Right cardiac atrium (tissue), 5 donors: ENCODE measurements around the gene AQP6. TPM values are rescaled to one million over a fixed set of nuclear protein-coding genes. Genes with fewer than 3 reads are reported as not detected.

ENCODE experiments used
- ATAC-seq, 2 donors: fragments of 200-7000 bp; cut with Tn5 transposase; one replicate each; pipeline versions ENCODE4 v1.8.0 to v1.9.1; 2020; ENCODE audit warnings: moderate library complexity in 2 of 2, mild to moderate bottlenecking in 1 of 2
- DNase-seq, 3 donors: peaks; one replicate each; pipeline ENCODE4 v3.0.0-alpha.2; 2020
- H3K27ac ChIP-seq: one replicate; pipeline ENCODE4 v1.5.1; 2013; ENCODE audit warnings: mild to moderate bottlenecking, low read length, control low read depth, moderate library complexity
- H3K27me3 ChIP-seq: one replicate; pipeline ENCODE4 v1.6.1; 2013; ENCODE audit not compliant: control insufficient read depth, insufficient read depth
- H3K4me1 ChIP-seq: one replicate; pipeline ENCODE4 v1.6.1; 2013; ENCODE audit warnings: low read length; ENCODE audit not compliant: control insufficient read depth, insufficient read depth
- H3K4me3 ChIP-seq: one replicate; pipeline ENCODE4 v1.5.1; 2013; ENCODE audit warnings: low read length, control low read depth
- H3K9me3 ChIP-seq: one replicate; pipeline ENCODE4 v1.6.1; 2013; ENCODE audit warnings: low read length; ENCODE audit not compliant: control insufficient read depth
- WGBS: extraction: QIAGEN DNeasy Blood & Tissue Kit; methylation state at CpG from one replicate; pipeline ENCODE4 v1.1.7; 2013; 5-methylcytosine and 5-hydroxymethylcytosine counted together
- intact Hi-C, 4 donors: fragments of 100-400 bp; cut with DNase I; formaldehyde crosslinking; loops; one replicate each; pipeline versions ENCODE4 v1.11.0 to v1.14.0; 2022 to 2023
- polyA plus RNA-seq: library from polyadenylated mRNA; stranded (reverse); fragments of 200-250 nt; gene quantifications from one replicate; pipeline ENCODE4 v1.2.3, GENCODE V29; 2013
- total RNA-seq, 4 donors: library from RNA; stranded (reverse); fragmentation: NEBNext Ultra II Directional; extraction: Animal tissue kit (Norgen Biotek cat#: 25700); gene quantifications; one replicate each; pipeline ENCODE4 v1.2.1, GENCODE V29; 2021
- donor health status: healthy with polysubstance abuse.
- donor health status: DM: no; HTN: yes; CAD: no.
- donor health status: DM: no; HTN: no; CAD: no.
- donor health status: DM: no; HTN: yes; CAD: no; lungs with severe emphysema.
- donor health status: DM: yes; HTN: yes; CAD: no.

AQP6 gene
- total and polyA plus RNA-seq, 5 donors = 0.15 to 0.32 (median 0.21) TPM; not detected in 1

GRCh38 chr12:49943625-49943960 lies 29.2 kb upstream of the AQP6 start:
- no peak for DNase-seq
- Histone ChIP-seq H3K4me3 (no peak overlapping the region), H3K27me3 (no peaks in the 10 kb centered on the region), H3K9me3 (no peaks in the 10 kb centered on the region), H3K27ac (no peak overlapping the region), H3K4me1 (peaks cover 3% of the 10 kb centered on the region)
- ATAC-seq = no peak
- intact Hi-C loops = loop anchor here in 3 of 4 donors (5.0 to 10.0 kb wide), 3 partner anchors 71 to 79 kb away; no protein-coding TSS in a partner anchor
- WGBS = 93% methylated on average over 1 of the region's 1 CpG

GRCh38 chr12:49944046-49944445 lies 28.7 kb upstream of the AQP6 start:
- DNase-seq (no peak), ATAC-seq (no peak)
- Histone ChIP-seq H3K27ac (no peak overlapping the region), H3K4me3 (no peak overlapping the region), H3K4me1 (peaks cover 3% of the 10 kb centered on the region), H3K9me3 (no peaks in the 10 kb centered on the region), H3K27me3 (no peaks in the 10 kb centered on the region)
- WGBS = 87% methylated on average over 5 of the region's 5 CpGs
- intact Hi-C loops = loop anchor here in 3 of 4 donors (5.0 to 10.0 kb wide), 3 partner anchors 72 to 79 kb away; no protein-coding TSS in a partner anchor

- Histone ChIP-seq H3K4me1 (peaks cover under 1% of the 10 kb centered on the region), H3K9me3 (no peaks in the 10 kb centered on the region), H3K27ac (no peak overlapping the region), H3K27me3 (no peaks in the 10 kb centered on the region), H3K4me3 (no peak overlapping the region)
- intact Hi-C loops = loop anchor here in 3 of 4 donors (5.0 to 10.0 kb wide), 3 partner anchors 72 to 80 kb away; no protein-coding TSS in a partner anchor
- 94% methylated on average over 3 of the region's 3 CpGs for WGBS
- DNase-seq = no peak
- no peak for ATAC-seq
These were observed 28.0 kb upstream of the AQP6 start for GRCh38 chr12:49944718-49945117.

GRCh38 chr12:49945394-49946080 lies 27.2 kb upstream of the AQP6 start:
- no peaks in the 10 kb centered on the region for H3K9me3 ChIP-seq
- peak overlapping the region; percentile 26 for H3K27ac ChIP-seq
- DNase-seq = peak; percentile 89 to 95 (median 95)
- no peak overlapping the region for H3K4me3 ChIP-seq
- no peaks in the 10 kb centered on the region for H3K27me3 ChIP-seq
- 7% methylated on average over 28 of the region's 28 CpGs for WGBS
- ATAC-seq = peak; percentile 93 to 96
- intact Hi-C loops = loop anchor here in 1 of 4 donors (10.0 kb wide), 1 partner anchor 81 kb away; no protein-coding TSS in a partner anchor
- H3K4me1 ChIP-seq = no peaks in the 10 kb centered on the region

GRCh38 chr12:49946086-49946485 lies 26.7 kb upstream of the AQP6 start:
- DNase-seq (no peak), ATAC-seq (no peak)
- H3K4me1 ChIP-seq = no peaks in the 10 kb centered on the region
- H3K27me3 ChIP-seq = no peaks in the 10 kb centered on the region
- H3K27ac ChIP-seq = no peak overlapping the region
- no peaks in the 10 kb centered on the region for H3K9me3 ChIP-seq
- 90% methylated on average over 9 of the region's 9 CpGs for WGBS
- intact Hi-C loops = loop anchor here in 1 of 4 donors (10.0 kb wide), 1 partner anchor 81 kb away; no protein-coding TSS in a partner anchor
- no peak overlapping the region for H3K4me3 ChIP-seq

DNA sequence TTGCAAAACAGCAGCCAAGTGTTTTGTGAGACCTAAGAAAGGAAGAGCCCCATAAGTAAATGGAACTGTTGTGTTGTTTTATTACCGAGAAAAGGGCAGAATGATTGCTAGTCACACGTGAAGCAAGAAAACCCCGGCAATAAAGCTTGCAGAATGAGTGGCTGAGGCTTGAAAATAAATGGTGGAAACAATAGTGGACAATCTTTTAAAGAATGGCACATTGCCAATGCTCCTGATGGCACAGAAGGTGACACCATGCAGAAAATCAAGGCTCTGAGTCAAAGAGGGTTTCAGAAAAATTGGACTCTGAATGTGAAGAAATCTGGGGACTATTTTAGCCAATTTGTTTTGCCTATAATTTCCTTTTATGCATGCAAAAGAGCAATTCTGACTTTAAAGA lies 26.2 kb upstream of the AQP6 start:
- DNase-seq (no peak), ATAC-seq (no peak)
- 81% methylated on average over 3 of the region's 3 CpGs for WGBS
- Histone ChIP-seq H3K9me3 (no peaks in the 10 kb centered on the region), H3K27ac (no peak overlapping the region), H3K4me3 (no peak overlapping the region), H3K27me3 (no peaks in the 10 kb centered on the region), H3K4me1 (no peaks in the 10 kb centered on the region)
- intact Hi-C loops = loop anchor here in 1 of 4 donors (10.0 kb wide), 1 partner anchor 82 kb away; no protein-coding TSS in a partner anchor

- ATAC-seq (no peak), DNase-seq (no peak)
- WGBS = 84% methylated on average over 7 of the region's 7 CpGs
- intact Hi-C loops = loop anchor here in 1 of 4 donors (10.0 kb wide), 1 partner anchor 83 kb away; no protein-coding TSS in a partner anchor
- H3K9me3 ChIP-seq = no peaks in the 10 kb centered on the region
- H3K27ac ChIP-seq = no peak overlapping the region
- no peaks in the 10 kb centered on the region for H3K27me3 ChIP-seq
- H3K4me1 ChIP-seq = no peaks in the 10 kb centered on the region
- H3K4me3 ChIP-seq = no peak overlapping the region
These were observed 25.0 kb upstream of the AQP6 start for GRCh38 chr12:49947593-49948226.

GRCh38 chr12:49948866-49949845 lies 23.6 kb upstream of the AQP6 start:
- H3K4me1 ChIP-seq = no peaks in the 10 kb centered on the region
- ATAC-seq = no peak
- no peak overlapping the region for H3K27ac ChIP-seq
- no peak overlapping the region for H3K4me3 ChIP-seq
- no peaks in the 10 kb centered on the region for H3K27me3 ChIP-seq
- H3K9me3 ChIP-seq = no peaks in the 10 kb centered on the region
- 80% methylated on average over 13 of the region's 13 CpGs for WGBS
- no peak for DNase-seq
- intact Hi-C loops = loop anchor here in 1 of 4 donors (10.0 kb wide), 1 partner anchor 84 kb away; no protein-coding TSS in a partner anchor

DNA sequence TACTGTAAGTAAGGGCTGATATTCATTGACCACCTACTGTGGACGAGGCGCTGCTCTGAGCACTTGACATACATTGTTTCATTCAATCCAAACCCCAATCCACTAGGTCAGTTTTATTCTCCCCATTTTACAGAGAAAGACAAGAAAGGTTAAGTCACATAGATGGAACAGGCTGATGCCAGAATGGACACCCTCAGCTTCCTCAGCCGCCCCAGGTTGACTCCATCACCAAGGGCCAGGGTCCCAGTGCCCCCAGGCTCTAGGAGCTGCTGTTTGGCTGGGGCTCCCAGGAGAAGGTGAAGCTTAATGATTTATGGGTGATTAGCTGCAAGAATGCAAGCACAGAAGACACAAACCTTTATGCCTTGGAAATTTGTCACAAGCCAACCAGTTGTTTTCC lies 22.9 kb upstream of the AQP6 start:
- no peak for ATAC-seq
- Histone ChIP-seq H3K4me3 (no peak overlapping the region), H3K4me1 (no peaks in the 10 kb centered on the region), H3K9me3 (no peaks in the 10 kb centered on the region), H3K27me3 (no peaks in the 10 kb centered on the region), H3K27ac (no peak overlapping the region)
- intact Hi-C loops = loop anchor here in 2 of 4 donors (10.0 kb wide), 2 partner anchors 75 to 85 kb away; no protein-coding TSS in a partner anchor
- 94% methylated on average over 3 of the region's 3 CpGs for WGBS
- no peak for DNase-seq
